Activated T-cell treated with anti-CD3 and anti-CD28 coated beads, Interleukin-2, amount 50 U/mL, for 1 hour (primary cell): ENCODE results near the gene SPATA2L.
A peak's percentile ranks its signal among the peaks of the same experiment; 100 is the strongest.

Source experiments
- DNase-seq: peaks from one replicate; pipeline ENCODE4 v3.0.0-alpha.2; 2020

The SPATA2L gene

GRCh38 chr16:89701425-89702406 lies at the start of gene SPATA2L:
Gene SPATA2L, minus strand, starts transcription at chr16:89701705. Its CDS starts 473 bp downstream, at chr16:89701232.
- peak; percentile 99 for DNase-seq

DNA sequence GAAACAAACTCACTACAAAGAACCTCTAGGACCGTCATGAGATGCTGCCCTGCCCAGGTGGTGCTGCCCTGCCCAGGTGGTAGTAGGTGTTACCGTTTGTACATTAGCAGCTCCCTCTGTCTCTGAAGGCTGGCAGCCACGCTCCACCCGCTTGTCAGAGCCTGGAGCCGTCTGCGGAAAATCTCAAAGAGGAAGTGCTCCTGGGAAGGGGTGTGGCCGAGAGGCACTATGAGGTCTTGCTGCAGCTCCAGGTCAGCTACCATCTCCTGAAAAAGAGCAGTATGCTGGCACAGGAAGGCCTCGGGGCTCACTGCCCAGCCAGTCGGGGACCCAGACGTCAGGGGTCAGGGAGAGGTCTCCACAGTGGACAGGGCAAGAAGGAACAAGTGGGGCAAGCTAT lies 48.1 kb upstream of the SPATA2L start:
- no peak for DNase-seq

DNA sequence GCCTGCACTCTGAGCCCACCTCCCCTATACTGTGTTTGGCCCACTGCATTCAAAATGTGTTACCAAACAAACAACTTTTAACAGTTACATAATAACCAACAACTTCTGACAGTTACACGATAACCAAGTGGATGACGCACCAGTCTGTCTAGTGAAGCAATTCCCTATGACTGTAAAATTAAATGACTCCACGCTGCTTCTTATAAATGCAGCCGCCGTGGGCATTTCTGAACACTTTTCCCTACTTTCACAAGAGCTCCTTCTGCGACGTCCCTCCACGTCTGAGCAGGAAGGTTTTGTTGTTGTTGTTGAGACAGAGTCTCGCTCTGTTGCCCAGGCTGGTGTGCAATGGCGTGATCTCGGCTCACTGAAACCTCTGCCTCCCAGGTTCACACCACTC lies 47.4 kb upstream of the SPATA2L start:
- DNase-seq: no peak

- DNase-seq: no peak
These were observed 46.6 kb upstream of the SPATA2L start for GRCh38 chr16:89748076-89748475.

DNA sequence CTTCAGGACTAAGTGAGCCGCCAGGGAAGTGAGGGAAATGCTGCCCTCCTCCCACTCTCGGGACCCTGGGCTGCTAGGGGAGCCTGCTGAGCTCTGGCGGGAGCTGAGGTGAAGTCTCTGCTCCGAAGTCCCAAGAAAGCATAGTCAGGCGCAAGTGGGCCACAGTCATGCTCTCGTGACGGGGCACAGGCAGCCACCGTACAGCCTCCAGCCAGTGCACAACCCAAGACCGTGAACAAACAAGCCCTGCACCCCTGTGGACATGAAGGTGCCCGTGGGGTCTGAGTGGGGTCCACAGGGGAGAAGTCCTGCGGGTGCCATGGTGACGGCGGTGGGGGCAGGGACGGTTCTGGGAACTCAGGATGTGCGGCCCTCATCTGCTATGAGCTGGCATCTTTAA lies 44.5 kb upstream of the SPATA2L start:
- no peak for DNase-seq

GRCh38 chr16:89744813-89745212 lies 43.3 kb upstream of the SPATA2L start:
- no peak for DNase-seq

DNA sequence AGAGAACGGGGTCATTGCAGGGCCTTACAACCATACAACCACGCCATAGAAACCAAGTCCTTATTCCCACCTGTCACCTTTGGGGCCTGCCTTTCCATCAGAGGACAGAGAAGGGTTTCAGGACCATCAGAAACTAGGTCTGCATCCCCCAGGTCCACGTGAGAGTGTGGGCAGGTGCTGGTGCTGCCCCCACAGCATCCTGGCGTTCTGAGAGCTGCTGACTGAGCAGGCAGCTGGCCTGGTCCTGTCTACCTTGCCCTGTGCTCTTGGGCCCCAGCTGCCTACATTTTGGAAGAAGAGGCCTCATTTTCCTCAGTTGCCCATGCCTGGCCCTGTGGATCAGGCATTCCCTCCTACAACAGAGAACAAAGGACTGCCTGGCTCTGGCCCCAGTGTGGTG lies 41.4 kb upstream of the SPATA2L start:
- DNase-seq: no peak

GRCh38 chr16:89741342-89742014 lies 40.0 kb upstream of the SPATA2L start:
- no peak for DNase-seq

GRCh38 chr16:89739383-89739782 lies 37.9 kb upstream of the SPATA2L start:
- no peak for DNase-seq

DNA sequence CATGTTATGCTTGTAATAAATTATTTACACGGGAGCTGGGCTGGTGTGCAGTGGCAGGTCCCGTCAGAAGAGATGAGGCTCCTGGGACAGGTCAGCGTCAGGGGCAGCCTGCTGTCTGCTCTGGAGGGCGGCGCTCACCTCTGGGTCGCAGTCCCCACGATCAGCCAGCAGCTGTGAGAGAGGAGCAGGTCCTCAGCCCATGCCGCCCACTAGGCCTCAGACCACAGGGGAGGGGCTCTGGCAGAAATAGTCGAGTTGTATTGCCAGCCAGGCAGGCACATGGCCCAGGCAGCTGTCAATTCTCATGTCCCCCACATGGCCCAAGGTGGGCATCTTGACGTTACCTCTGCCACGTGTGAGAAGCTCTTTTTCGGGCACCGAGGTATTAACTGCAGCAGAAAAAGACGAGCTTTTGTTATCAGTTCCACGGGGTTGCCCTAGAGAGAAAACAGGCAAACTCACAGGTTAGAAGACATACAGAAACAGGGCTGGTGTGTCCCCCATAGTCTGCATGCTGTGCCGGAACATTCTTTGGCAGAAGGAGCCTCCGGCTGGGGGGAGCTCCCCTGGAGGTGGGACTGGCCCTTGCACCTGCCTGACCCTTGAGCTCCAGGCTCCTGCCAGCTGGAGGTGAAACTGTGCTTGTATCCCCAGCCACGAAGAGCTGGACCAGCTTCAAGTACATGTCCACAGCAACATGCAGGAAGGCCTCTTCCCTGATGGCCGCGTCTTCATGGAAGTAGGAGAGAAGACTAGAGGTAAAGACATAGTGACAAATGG lies 37.2 kb upstream of the SPATA2L start:
- no peak for DNase-seq

- no peak for DNase-seq
These were observed 36.5 kb upstream of the SPATA2L start for GRCh38 chr16:89738072-89738377.

DNA sequence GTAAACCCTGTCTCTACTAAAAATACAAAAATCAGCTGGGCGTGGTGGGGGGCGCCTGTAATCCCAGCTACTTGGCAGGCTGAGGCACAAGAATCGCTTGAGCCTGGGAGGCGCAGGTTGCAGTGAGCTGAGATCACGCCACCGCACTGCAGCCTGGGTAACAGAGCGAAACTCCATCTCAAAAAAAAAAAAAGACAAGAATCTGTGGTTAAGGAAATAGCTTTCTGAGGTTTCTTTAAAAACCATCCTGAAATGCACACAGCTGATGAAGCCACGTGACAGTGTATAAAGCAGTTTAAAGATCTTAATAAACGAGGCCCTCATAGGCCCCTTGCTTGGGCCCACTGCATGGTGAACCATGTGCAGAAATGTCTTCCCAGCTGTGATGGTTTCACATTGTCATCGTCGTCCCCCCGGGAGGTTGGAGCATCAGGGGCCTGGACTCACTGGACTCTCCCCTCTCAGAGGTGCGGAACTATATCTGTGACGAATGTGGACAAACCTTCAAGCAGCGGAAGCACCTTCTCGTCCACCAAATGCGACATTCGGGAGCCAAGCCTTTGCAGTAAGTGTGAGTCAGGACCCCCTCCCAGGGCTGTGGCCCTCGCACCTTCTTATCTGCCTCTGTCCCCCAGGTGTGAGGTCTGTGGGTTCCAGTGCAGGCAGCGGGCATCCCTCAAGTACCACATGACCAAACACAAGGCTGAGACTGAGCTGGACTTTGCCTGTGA lies 36.0 kb upstream of the SPATA2L start:
- DNase-seq: peak; percentile 56

DNA sequence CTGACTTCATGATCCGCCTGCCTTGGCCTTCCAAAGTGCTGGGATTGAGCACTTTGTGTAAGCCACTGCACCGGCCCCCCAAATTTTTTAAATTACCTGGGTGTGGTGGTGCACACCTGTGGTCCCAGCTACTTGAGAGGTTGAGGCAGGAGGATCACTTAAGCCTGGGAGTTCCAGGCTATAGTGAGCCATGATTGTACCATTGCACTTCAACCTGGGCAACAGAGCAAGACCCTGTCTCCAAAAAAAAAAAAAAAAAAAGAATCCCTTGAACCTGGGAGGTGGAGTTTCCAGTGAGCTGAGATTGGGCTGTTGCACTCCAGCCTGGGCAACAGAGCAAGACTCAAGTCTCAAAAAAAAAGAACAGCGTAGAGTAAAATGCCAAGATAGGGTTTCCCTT lies 35.0 kb upstream of the SPATA2L start:
- no peak for DNase-seq

GRCh38 chr16:89733792-89734191 lies 32.3 kb upstream of the SPATA2L start:
- no peak for DNase-seq

DNA sequence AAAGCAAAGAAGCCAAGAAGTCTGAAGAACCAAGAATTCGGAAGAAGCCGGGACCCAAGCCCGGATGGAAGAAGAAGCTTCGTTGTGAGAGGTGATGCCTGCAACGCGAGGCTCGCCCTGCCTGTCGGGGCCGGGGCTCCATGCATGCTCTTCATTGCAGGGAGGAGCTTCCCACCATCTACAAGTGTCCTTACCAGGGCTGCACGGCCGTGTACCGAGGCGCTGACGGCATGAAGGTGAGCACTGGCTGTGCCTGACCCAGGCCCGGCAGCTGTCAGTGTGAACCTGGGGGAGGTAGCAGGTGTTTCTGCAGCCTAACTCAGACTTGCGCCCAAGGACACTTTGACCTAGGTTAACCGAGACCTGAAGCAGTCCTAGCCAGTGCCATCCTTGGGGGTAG lies 31.8 kb upstream of the SPATA2L start:
- no peak for DNase-seq

- DNase-seq: no peak
These were observed 31.4 kb upstream of the SPATA2L start for GRCh38 chr16:89732918-89733242.

GRCh38 chr16:89732142-89732917 lies 30.8 kb upstream of the SPATA2L start:
- no peak for DNase-seq

- no peak for DNase-seq
These were observed 29.2 kb upstream of the SPATA2L start for GRCh38 chr16:89730610-89731234.

GRCh38 chr16:89729863-89730593 lies 28.5 kb upstream of the SPATA2L start:
- no peak for DNase-seq

DNA sequence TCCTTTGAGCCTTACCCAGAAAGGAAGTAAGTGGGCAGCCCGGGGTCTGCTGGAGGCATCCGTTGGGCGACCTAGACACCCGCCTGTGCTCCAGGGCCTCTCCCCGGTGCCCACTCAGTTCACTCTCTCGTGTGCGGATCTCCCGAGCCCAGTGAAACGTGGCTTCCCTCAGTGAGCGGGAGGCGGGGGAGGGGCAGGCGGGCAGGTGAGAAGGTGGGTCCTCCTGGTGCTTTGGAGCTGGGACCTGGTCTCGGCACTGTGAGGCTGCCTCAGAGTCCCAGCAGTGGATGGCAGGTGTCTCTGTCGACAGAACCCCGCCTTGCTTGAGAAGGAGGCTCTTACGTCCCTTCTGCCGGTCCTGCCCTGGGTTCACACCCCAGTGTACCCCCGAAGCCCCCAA lies 27.8 kb upstream of the SPATA2L start:
- no peak for DNase-seq
